SK-N-MC (cell line): ENCODE results near the gene PIGS.
A peak's percentile ranks its signal among the peaks of the same experiment; 100 is the strongest.

ENCODE experiments used
- EZH2 ChIP-seq: fragments of 200-600 bp; sonication (generic); IDR thresholded peaks from one replicate; pipeline ENCODE4 v1.6.1; 2017; ENCODE audit warnings: antibody characterized with exemption
- FOXP2 ChIP-seq: optimal IDR thresholded peaks from 2 replicates; pipeline ENCODE3; 2011; ENCODE audit warnings: mild to moderate bottlenecking, moderate library complexity; ENCODE audit not compliant: insufficient read depth; ENCODE audit errors: extremely low read length, control extremely low read depth
- POLR2AphosphoS5 ChIP-seq: IDR thresholded peaks from 2 replicates; pipeline ENCODE4 v1.6.1; 2012; ENCODE audit warnings: mild to moderate bottlenecking, low read depth, low read length, borderline replicate concordance

- TF ChIP-seq EZH2 (no peak), POLR2AphosphoS5 (peak; percentile 51), FOXP2 (no peak)
Measured at GRCh38 chr17:28576758-28577465, 5.6 kb upstream of the PIGS start, which contains the start of gene ALDOC.
